Left forelimb (tissue), 1 donor: ENCODE measurements around the gene MS4A6E.
"Not testable (repeated sequence)": the region's sequence is repeated elsewhere in the genome, so short reads cannot be mapped to it uniquely, and the experiment has no call there.

ENCODE experiments used
- DNase-seq: peaks from one replicate; pipeline ENCODE4 v3.0.0-alpha.2; 2018; ENCODE audit warnings: low spot score

MS4A6E gene

GRCh38 chr11:60326955-60327354 is at the start of gene MS4A6E:
TSS of gene MS4A6E (plus strand) at chr11:60327255. CDS start at chr11:60334896, 7,641 bp downstream.
- no peak for DNase-seq

DNA sequence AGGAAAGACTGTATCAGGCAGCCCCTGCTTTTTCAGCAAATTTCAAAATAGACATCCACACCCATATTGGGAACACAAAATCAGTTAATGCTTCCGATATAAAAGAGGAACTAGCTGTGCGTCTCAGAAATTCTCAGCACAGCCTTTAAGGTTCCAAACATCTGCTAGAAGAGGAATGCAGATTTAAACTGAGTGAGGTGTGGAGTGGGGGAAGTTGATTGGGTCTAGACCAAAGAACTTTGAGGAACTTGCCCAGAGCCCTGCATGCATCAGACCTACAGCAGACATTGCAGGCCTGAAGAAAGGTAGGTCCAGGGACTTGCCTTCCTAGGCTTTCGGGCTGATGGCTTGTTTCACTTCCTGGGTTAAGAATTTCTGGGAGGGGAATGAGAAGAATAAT is 46.6 kb upstream of the MS4A6E start, which contains the start of gene MS4A4A:
Gene MS4A4A (plus strand): TSS at position 255 of the 400 bp plus-strand sequence. CDS start 10 bp downstream, at position 265.
- no peak for DNase-seq

- DNase-seq, result no peak
These were observed 45.6 kb upstream of the MS4A6E start for GRCh38 chr11:60281485-60281884.

DNA sequence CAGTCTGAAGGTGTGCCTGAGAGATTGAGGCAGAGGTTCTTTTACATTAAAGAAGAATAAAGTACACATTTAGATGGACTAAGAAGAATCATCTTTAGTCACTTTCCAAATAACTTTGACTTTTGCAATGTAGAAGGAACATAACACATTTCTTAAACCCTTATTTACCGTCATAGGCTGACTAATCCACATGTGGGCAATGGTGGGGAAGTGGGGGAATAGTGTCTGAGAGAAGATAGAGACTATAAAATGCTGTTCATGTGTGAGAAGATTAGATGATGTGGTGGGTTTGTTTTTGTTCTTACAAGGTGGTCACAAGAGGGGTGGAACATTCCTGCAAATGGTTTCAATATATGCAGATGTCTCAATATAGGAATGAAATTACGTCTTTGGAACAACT is 44.8 kb upstream of the MS4A6E start:
- no peak for DNase-seq

DNA sequence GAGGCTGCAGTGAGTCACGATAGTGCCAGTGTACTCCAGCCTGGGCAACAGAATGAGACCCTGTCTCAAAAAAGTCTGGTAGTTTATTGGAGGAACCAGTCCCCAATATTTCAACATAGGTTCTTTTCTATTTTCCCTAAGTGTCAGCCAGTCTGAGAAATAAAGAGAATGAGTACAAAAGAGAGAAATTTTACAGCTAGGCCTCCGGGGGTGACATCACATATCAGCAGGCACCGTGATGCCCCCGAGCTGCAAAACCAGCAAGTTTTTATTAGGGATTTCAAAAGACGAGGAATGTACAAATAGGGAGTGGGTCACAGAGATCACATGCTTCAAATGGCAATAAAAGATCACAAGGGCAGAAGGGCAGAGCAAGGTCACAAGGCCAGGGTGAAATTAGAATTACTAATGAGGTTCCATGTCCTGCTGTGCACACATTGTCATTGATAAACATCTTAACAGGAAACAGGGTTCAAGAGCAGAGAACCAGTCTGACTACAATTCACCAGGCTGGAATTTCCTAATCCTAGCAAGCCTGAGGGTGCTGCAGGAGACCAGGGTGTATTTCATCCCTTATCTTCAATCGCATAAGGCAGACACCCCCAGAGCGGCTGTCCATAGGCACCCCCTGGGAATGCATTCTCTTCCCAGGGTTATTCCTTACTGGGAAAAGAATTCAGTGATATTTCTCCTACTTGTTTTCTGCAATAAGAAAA is 41.5 kb upstream of the MS4A6E start:
- DNase-seq, result not testable (repeated sequence)

GRCh38 chr11:60288531-60288930 is 38.5 kb upstream of the MS4A6E start:
- DNase-seq, result no peak

- DNase-seq, result no peak
These were observed 34.9 kb upstream of the MS4A6E start for GRCh38 chr11:60292145-60292544.

DNA sequence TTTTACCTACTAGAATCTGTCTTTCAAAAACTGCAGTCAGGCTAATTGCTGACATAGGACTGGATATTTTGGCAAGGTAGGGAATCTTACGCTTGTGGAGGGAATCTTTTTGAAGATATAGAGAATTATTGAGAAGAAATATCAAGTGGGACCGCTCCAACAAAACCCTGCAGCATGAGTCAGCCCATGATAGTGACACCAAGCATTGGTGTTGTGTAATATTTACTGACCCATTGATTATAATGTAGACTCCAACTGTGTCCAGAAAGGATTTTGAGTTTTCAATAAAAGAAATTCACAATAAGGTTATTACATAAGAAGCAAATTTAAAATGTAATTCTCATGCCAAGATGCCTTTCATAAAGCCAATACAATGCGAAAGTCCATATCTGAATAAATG is 25.9 kb upstream of the MS4A6E start:
- DNase-seq, result no peak

DNA sequence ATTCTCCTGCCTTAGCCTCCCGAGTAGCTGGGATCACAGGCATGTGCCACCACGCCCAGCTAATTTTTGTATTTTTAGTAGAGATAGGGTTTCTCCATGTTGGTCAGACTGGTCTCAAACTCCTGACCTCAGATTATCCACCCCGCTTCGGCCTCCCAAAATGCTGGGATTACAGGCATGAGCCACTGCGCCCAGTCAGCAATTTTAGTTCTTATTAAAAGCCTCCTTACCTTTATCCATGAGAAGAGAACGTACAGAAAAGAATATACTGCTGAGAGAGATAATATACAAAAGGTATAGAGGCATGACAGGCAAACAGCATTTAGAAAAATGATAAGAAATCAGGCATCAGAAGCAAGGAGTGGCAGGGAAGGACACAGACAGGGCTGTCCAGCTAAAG is 25.2 kb upstream of the MS4A6E start:
- DNase-seq, result not testable (repeated sequence)

DNA sequence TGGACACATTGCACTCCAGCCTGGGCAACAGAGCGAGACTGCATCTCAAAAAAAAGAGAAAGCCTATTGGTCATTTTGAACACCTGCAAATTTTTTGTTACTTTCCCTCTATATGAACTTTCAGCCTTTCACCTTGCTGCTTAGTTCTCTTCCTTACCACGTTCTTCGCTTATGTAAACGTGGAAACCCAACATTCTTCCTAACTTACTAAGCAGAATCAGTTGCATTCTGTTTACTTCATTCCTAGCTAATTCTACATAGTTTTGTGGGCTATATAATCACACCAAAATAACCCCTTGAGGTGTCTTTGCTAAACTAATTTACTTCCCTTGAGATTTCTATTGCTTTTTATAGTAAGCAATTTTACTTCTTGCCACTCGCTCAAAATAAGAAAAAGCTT is 23.4 kb upstream of the MS4A6E start:
- DNase-seq, result no peak

DNA sequence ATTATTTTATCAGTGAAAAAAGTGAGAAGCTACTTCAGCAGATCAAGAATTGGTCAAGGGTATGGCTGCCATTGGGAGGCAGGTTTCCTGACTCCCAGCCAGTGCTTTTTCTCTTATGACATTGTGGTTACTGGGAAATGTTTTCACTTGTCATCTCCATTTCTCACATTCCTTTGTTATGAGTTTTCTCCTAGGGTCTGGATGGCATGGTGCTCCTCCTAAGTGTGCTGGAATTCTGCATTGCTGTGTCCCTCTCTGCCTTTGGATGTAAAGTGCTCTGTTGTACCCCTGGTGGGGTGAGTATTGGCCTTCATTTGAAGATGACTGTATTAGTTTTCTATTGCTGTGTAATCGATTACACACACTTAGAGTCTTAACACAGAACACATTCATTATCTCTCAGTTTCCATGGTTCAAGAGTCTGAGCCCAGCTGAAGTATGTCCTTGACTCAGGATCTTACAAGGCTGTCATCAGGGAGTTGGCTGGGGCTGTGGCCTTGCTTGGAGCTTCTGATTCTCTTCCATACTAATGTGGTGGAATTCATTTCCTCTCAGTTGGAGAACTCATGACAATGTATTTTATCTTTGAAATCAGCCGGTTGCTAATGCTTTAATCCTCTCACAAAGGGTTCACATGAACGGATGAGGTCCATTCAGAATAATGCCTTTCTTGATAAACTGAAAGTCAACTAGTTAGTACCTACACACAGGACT is 21.0 kb upstream of the MS4A6E start:
- DNase-seq, result no peak

DNA sequence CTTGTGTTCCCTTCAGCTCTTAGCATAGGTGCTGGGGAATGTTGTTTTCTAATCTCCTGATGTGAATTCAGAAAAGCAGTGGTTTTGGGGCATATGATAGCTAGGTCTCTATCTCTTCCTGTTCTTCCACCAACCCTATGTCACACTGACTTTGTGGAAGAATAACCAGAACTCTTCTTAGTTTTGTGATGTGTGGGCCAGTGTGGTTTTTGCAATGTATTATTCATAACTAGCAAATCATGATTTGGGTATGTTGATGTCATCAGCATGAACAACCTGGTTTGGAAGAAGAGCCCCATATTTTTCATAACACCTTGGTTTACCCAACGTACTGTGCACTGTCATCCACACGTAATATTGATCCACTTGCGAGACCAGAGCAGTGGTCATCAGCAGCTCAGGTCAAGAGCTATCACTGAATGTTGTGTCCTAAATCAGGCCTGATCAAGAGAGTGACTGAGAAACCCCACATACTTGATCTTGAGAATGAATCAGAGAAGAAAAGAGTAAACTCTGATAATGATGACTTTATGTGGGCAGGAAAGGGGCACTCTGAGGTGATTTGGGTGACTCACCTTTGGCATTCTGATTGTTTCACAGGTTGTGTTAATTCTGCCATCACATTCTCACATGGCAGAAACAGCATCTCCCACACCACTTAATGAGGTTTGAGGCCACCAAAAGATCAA is 19.4 kb upstream of the MS4A6E start:
- DNase-seq, result no peak

GRCh38 chr11:60310407-60310998 is 16.6 kb upstream of the MS4A6E start:
- DNase-seq, result no peak

GRCh38 chr11:60314635-60315321 is 12.3 kb upstream of the MS4A6E start:
- no peak for DNase-seq

GRCh38 chr11:60315871-60316270 is 11.2 kb upstream of the MS4A6E start:
- no peak for DNase-seq

GRCh38 chr11:60316317-60316716 is 10.7 kb upstream of the MS4A6E start:
- no peak for DNase-seq

DNA sequence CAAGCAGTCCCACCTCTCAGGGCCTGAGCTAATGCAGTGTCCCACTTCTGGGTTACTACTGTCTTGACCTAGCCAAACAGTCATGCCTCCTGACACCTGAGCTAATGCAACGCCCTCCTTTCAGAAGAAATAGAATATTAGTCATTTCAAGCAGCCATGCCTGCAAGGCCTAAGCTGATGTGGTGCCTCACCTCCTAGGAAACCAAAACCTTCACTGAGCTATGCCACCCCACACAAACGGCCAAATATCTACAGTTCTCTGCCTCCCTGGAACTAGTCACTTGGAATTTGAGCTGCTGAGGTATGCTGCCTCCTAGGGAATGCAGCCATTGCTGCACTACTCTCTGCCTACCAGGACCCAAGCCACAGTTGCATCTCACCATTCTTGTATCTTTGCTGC is 8.3 kb upstream of the MS4A6E start:
- DNase-seq, result no peak

- DNase-seq, result no peak
These were observed 6.0 kb upstream of the MS4A6E start for GRCh38 chr11:60321051-60321450.

- DNase-seq, result no peak
These were observed 1.4 kb downstream of the MS4A6E start for GRCh38 chr11:60328460-60328859.

DNA sequence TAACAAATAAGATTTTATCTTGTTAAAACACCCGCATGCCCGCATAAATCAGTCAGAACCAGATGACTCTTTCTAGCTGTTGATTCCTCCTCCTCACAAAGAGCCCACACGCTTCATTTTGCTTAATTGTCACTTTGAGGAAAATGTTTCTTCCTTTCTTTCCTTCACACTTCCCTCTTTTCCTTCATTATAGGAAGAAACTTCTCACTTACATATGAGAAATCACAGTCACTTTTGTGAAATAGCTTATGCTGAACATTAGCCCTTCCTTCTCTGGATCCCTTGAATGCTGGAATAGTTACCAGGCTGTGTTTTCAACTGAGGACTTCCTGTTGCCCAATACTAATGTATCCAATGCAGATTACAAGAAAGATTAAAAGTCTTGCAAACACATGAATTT is 5.8 kb downstream of the MS4A6E start:
- no peak for DNase-seq

DNA sequence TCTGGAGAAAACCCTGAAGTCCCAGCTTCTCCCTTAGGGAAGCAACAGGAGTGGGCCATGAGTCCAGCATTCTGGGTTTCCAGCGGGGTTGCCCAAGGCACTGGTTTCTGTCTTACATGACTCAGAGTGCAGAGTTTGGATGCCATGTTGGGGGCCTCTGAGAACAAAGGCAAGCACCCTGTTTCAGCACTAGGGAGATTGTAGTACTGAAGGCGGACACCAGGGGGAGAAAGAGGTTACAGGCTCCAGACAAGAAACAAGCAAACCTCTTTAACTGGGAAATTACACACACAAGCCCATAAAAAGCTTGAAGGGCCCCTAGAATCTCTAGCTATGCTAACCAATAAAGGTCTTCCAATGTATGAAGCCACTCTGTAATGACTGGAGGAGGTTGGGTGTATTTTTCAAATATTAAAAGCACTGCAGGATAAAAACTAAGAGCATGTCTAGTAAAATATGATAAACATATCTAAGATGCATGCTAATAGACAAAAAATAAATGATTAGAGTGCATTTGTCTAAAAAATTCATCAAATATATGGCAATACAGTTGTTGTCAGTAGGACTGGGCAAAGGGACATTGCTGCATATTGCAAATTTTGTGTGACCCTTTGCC is 7.1 kb downstream of the MS4A6E start:
- DNase-seq, result no peak
